HL-60 (cell line): ENCODE data around the gene MS4A6A.
A peak's percentile ranks its signal among the peaks of the same experiment; 100 is the strongest.

Experiments used
- POLR2AphosphoS5 ChIP-seq: IDR thresholded peaks from 2 replicates; pipeline ENCODE4 v1.6.1; 2012; ENCODE audit warnings: low read depth
- SPI1 ChIP-seq: IDR thresholded peaks from 2 replicates; pipeline ENCODE4 v1.6.1; 2012; ENCODE audit warnings: low read depth, mild to moderate bottlenecking, borderline replicate concordance
- TF ChIP-seq, protein P1 (sequence below): IDR thresholded peaks from one replicate; pipeline ENCODE4 v1.5.1; 2011; ENCODE audit warnings: low read length, control low read depth, inconsistent platforms; ENCODE audit not compliant: insufficient read depth
- TF ChIP-seq, protein P2 (sequence below): IDR thresholded peaks from 2 replicates; pipeline ENCODE4 v1.6.1; 2012; ENCODE audit warnings: low read depth; ENCODE audit not compliant: insufficient replicate concordance

DNA sequence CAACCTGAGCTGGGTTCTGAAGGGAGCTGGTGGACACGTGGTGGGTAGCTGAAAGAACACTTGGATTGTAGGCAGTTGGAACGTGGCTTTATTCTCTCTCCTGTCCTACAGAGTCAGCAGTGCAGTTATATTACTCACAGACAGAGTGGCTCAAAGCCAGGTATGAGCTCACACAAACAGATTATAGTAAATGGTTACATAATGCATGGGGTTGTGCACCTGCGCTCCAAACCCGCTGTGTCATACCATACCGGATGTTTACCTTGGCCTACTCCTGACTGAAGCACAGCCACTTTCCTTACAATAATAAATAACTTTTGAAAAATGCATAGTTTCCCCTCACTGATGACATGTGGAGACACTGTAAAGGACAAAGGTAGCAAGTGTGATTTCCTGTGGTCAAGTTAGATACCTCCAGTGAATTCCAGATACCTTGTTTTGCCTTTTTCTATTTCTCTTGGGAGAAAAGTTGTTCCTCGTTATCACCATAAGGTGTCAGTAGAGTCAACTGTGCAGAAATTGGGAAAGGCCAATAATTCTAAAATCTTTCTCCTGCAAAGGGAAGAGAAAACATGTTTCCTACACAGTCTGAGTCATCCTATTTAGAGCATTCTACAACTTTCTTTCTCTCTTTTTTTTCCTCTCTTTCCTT is 13.5 kb downstream of the MS4A6A start:
- TF ChIP-seq, protein P1, sequence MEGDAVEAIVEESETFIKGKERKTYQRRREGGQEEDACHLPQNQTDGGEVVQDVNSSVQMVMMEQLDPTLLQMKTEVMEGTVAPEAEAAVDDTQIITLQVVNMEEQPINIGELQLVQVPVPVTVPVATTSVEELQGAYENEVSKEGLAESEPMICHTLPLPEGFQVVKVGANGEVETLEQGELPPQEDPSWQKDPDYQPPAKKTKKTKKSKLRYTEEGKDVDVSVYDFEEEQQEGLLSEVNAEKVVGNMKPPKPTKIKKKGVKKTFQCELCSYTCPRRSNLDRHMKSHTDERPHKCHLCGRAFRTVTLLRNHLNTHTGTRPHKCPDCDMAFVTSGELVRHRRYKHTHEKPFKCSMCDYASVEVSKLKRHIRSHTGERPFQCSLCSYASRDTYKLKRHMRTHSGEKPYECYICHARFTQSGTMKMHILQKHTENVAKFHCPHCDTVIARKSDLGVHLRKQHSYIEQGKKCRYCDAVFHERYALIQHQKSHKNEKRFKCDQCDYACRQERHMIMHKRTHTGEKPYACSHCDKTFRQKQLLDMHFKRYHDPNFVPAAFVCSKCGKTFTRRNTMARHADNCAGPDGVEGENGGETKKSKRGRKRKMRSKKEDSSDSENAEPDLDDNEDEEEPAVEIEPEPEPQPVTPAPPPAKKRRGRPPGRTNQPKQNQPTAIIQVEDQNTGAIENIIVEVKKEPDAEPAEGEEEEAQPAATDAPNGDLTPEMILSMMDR, result peak; percentile 43
- TF ChIP-seq POLR2AphosphoS5, result no peak
- TF ChIP-seq, protein P2, sequence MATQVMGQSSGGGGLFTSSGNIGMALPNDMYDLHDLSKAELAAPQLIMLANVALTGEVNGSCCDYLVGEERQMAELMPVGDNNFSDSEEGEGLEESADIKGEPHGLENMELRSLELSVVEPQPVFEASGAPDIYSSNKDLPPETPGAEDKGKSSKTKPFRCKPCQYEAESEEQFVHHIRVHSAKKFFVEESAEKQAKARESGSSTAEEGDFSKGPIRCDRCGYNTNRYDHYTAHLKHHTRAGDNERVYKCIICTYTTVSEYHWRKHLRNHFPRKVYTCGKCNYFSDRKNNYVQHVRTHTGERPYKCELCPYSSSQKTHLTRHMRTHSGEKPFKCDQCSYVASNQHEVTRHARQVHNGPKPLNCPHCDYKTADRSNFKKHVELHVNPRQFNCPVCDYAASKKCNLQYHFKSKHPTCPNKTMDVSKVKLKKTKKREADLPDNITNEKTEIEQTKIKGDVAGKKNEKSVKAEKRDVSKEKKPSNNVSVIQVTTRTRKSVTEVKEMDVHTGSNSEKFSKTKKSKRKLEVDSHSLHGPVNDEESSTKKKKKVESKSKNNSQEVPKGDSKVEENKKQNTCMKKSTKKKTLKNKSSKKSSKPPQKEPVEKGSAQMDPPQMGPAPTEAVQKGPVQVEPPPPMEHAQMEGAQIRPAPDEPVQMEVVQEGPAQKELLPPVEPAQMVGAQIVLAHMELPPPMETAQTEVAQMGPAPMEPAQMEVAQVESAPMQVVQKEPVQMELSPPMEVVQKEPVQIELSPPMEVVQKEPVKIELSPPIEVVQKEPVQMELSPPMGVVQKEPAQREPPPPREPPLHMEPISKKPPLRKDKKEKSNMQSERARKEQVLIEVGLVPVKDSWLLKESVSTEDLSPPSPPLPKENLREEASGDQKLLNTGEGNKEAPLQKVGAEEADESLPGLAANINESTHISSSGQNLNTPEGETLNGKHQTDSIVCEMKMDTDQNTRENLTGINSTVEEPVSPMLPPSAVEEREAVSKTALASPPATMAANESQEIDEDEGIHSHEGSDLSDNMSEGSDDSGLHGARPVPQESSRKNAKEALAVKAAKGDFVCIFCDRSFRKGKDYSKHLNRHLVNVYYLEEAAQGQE, result no peak
- no peak for TF ChIP-seq SPI1
